Stimulated activated CD4-positive, alpha-beta T cell treated with anti-CD3 and anti-CD28 coated beads, Interleukin-4, amount 100 ng/mL, for 1 hour (primary cell): ENCODE results near the gene AP3D1.

Experiments
- DNase-seq: peaks from one replicate; pipeline ENCODE4 v3.0.0-alpha.2; 2020

Gene AP3D1

GRCh38 chr19:2126879-2127518, 24.4 kb downstream of the AP3D1 start:
- no peak for DNase-seq

GRCh38 chr19:2123682-2124387, 27.5 kb downstream of the AP3D1 start:
- no peak for DNase-seq

- DNase-seq = no peak
Measured at GRCh38 chr19:2122982-2123381, 28.4 kb downstream of the AP3D1 start.

- no peak for DNase-seq
Measured at GRCh38 chr19:2122251-2122650, 29.1 kb downstream of the AP3D1 start.

- DNase-seq = no peak
Measured at GRCh38 chr19:2121416-2122051, 29.8 kb downstream of the AP3D1 start.

GRCh38 chr19:2120821-2121220, 30.5 kb downstream of the AP3D1 start:
- no peak for DNase-seq

- no peak for DNase-seq
Measured at GRCh38 chr19:2119921-2120785, 31.2 kb downstream of the AP3D1 start.

- no peak for DNase-seq
Measured at GRCh38 chr19:2118438-2118837, 32.9 kb downstream of the AP3D1 start.

- DNase-seq = no peak
Measured at GRCh38 chr19:2117215-2117960, 34.0 kb downstream of the AP3D1 start.

GRCh38 chr19:2116507-2116906, 34.9 kb downstream of the AP3D1 start:
- DNase-seq = no peak

- DNase-seq = no peak
Measured at GRCh38 chr19:2115911-2116426, 35.4 kb downstream of the AP3D1 start.

GRCh38 chr19:2115324-2115723, 36.0 kb downstream of the AP3D1 start:
- no peak for DNase-seq

- no peak for DNase-seq
Measured at GRCh38 chr19:2114821-2115220, 36.5 kb downstream of the AP3D1 start.

GRCh38 chr19:2114218-2114617, 37.1 kb downstream of the AP3D1 start:
- DNase-seq = no peak

GRCh38 chr19:2113439-2114211, 37.7 kb downstream of the AP3D1 start:
- no peak for DNase-seq

- no peak for DNase-seq
Measured at GRCh38 chr19:2112516-2113320, 38.6 kb downstream of the AP3D1 start.

GRCh38 chr19:2111886-2112285, 39.5 kb downstream of the AP3D1 start:
- no peak for DNase-seq

- DNase-seq = no peak
Measured at GRCh38 chr19:2111425-2111824, 39.9 kb downstream of the AP3D1 start.

- DNase-seq = no peak
Measured at GRCh38 chr19:2110822-2111221, 40.5 kb downstream of the AP3D1 start.

GRCh38 chr19:2109046-2109864, 42.1 kb downstream of the AP3D1 start:
- no peak for DNase-seq
